Suppressor macrophage (primary cell): ENCODE measurements around the gene NACC2.
"Not testable (repeated sequence)": the region's sequence is repeated elsewhere in the genome, so short reads cannot be mapped to it uniquely, and the experiment has no call there.

Source experiments
- DNase-seq, 4 experiments: peaks; one replicate each; pipeline ENCODE4 v3.0.0-alpha.2; 2020 to 2022

The NACC2 gene

DNA sequence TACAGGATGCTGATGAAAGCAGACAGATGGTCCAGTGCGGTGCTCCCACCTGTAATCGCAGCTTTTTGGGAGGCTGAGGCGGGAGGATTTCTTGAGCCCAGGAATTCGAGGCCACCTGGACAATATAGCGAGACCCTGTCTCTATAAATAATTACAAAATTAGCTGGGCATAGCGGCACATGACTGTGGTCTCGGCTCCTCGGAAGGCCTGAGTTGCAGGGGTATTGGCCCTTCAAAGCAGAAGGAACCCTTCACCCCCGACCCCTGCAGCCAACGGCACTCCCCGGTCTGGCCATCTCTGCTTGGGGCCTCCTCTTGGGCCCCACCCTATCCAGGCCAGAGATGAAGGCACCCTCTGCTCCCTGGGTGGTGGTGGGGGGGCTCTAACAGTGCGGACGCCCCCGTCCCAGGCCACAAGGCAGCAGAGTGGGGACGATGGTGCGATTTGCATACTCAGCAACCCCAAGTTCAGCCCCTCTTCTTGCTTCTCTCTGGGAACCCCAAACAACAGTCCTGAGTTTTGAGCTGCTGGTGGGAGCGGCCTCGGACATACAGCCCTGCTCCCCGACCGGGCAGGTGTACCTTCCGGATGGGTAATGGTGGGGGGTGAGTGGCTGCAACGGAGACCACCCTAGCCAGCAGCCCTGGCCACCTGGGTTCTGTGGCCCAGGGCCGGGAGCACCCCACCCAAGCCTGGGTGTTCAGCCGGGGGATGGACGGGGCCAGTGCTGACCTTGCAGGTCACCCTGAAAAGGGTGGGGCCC, 50.7 kb downstream of the NACC2 start:
- no peak for DNase-seq

DNA sequence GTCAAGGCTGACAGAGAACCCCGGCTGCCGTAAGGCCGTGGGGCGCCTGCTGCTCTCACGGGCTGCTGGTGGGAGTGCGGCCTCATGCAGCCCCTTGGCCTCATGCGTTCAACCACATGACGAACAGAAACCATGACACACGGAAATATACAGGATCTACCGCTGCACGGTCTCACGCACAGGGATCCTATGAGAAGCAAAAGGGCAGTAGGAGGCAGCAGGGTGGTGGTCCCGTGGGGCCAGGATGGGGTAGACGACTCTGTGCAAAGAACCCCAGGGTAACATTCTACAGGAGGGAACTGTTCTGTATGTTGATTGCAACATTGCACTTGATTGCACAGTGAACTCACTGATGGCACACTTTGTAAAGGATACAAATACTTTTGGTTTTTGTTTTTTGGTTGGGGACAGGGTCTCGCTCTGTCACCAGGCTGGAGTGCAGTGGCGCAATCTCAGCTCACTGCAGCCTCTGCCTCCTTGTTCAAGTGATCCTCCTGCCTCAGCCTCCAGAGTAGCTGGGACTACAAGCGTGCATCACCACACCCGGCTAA, 51.6 kb downstream of the NACC2 start:
- peak; percentile 59 to 84 (median 71) for DNase-seq

DNA sequence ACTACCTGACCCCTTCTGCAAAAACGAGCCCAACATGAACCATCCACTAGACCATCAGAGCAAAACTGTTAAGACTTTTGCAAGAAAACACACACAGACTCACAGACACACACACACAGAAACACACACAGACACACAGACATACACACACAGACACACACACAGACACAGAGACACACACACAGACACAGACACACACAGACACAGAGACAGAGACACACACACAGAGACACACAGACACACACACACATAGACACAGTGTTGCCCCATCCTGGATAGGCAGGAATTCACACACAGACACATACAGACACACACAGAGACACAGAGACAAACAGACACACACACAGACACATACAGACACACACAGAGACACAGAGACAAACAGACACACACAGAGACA, 52.5 kb downstream of the NACC2 start:
- no peak for DNase-seq

DNA sequence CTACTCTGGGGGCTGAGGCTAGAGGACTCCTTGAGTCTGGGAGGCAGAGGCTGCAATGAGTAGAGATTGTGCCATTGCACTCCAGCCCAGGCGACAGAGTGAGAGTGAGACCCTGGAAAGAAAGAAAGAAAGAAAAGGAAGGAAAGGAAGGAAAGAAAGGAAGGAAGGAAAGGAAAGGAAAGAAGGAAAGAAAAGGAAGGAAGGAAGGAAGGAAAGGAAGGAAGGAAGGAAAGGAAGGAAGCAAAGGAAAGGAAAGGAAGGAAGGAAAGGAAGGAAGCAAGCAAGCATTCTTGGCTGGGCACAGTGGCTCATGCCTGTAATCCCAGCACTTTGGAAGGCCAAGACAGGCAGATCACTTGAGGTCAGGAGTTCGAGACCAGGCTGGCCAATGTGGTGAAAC, 54.2 kb downstream of the NACC2 start:
- not testable (repeated sequence) for DNase-seq

DNA sequence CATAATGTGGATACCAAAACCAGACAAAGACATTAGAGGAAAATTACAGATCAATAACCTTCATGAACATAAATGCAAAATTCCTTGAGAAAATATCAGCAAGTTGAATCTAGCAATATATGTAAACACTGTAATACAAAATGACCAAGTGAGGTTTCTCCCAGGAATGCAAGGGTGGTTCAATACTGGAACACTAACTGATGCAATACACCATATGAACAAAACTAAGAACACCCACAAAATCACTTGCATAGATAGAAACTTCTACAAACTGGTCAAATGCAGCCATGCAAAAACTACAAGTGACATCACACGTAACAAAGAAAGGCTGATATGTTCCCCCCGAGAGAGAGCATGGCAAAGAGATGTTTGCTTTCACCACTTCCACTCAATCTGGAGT, 55.6 kb downstream of the NACC2 start:
- no peak for DNase-seq

DNA sequence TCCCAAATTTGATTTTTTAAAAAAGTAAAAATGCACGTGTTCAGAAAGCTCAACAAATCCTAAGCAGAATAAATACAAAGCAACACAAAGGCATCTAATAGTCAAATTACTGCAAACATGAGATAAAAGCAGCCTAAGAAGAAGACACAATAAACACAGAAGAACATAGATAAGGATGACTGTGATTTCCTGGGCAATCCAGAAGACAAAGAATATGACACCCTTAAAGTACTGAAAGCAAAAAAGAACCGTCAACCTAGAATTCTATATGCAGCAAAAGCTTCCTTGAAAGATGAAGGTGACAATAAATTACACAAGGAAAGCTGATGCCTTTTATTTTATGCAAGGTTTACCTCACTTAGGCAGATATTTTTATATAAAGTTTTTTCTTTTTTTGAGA, 58.2 kb downstream of the NACC2 start:
- DNase-seq: no peak

DNA sequence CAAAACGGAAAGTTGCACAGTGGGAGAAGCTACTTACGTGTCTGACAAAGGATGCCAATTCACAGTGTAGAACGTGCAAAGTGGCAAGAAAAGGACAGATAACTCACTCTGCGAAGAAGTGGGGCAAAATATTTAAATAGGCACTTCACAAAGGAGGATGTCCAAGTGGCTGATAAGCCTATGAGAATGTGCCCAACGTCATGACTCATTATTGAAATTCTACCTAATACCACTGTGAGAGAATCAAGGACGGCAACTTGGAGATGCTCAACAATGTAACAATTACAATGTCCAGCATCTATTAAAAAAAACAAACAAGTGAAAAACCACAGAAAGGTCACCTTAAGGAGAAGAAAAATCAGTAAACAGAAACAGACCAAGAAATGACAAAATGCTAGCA, 59.0 kb downstream of the NACC2 start:
- no peak for DNase-seq

DNA sequence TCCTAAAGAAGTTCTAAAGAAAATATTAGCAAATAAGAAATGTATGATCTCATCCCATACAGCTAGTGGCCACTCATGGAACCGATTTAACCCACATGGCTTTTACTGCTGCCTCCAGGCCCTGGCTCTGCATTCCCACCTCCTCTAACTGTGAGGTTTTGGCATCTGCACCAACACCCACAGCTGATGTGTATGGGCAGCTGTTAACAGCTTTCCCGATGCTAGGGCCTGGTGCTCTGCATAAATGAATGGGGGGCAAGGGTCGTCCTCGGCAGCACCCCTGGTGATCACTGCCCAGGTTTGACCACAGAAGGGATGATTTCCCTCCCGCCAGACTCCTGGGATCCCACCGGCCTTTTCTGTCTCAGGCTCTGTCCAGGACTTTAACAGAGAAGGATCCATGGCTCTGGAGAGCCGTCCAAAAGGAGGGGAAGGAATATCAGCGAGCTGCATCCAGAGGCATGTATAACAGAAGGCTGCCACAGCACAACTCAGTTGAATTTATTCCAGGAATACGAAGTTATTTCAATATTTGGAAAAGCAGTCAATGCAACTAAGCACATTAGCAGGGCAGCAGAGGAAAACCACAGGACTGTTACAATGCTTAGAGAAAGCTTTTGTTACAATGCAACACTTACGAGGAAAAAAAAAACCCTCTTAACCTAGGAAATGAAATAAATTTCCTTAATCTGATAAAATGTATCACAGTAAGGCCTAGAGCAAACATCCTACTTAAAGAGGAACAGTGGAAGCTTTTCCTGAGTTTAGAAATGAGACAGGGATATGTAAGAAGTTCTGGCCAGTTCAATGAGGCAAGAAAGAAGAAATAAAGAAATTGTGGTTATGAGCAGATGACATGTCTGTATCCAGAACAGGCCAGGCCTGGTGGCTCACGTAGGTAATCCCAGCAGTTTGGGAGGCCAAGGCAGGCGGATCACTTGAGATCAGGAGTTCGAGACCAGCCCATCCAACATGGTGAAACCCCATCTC, 63.1 kb downstream of the NACC2 start:
- DNase-seq: peak; percentile 26 to 67 (median 61)

DNA sequence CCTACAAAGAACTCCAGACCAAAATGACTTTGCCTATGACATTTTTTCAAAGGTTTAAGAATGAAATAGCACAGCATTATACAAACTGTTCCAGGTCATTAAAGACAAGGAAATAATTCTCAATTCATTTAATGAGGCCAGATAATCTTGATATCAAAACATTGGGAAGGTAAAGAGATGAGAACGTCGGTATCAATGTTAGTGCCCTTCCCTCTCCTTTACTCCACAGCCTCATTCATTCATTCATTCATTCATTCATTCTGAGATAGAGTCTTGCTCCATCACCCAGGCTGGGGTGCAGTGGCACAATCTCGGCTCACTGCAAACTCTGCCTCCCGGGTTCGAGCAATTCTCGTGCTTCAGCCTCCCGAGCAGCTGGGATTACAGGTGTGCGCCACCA, 64.0 kb downstream of the NACC2 start:
- no peak for DNase-seq

DNA sequence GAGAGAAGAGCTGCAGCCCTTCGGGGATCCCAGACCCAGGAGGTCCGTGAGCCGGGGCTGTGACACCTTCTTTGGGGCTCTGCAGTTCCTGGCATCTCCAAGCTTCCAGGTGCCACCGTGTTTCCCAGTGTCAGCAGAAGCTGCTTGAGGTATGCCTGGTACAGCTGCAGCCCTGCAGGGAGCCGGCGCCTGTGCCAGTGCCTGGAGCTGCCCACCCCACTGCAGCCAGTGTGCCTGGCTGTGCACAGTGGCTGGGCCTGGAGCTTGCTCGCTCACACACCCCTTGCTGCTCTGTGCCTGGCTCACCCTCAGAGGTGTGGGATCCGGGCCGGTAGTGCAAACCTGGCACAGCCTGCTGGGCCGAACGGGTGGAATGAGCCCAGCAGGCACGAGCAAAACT, 65.5 kb downstream of the NACC2 start:
- DNase-seq: no peak

DNA sequence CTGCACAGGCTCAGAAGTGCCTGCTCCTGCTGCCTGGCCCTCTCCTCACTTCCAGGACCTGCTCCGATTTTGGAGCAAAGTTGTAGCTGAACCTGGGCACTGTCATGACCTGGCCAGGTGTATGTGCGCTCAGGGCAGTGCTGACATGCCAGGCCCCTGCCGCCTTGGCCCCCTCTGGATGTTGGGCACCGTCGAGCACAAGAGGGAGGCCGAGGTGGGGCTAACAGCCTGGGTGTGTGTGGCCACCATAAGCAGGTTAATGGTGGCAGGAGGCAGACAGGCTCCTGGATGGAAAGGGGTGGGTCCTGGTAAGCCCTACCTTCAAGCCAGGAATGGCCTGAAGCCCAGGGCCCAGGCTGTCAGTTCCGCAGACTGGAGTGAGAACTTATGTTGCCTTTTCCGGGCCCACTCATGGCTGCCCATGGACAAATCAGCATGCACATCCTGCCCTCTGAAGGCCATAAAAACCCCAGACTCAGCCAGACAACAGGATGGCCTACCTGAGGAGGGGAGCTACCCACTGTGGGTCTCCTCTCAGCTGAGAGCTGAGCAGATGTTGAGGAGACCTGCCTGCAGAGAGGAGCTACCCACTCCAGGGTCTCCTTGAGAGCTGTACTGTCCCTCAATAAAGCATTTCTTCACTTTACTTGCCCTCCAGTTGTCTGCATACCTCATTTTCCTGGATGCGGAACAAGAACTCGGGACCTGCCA, 66.2 kb downstream of the NACC2 start:
- no peak for DNase-seq

DNA sequence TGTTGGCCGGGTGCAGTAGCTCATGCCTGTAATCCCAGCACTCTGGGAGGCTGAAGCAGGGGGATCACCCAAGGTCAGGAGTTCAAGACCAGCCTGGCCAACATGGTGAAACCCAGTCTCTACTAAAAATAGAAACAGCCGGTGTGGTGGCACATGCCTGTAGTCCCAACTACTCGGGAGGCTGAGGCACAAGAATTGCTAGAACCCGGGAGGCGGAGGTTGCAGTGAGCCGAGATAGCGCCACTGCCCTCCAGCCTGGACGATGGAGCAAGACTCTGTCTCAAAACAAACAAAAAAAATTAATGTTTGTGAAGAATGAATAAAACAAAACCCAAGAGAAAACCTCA, 68.2 kb downstream of the NACC2 start:
- DNase-seq: not testable (repeated sequence)

DNA sequence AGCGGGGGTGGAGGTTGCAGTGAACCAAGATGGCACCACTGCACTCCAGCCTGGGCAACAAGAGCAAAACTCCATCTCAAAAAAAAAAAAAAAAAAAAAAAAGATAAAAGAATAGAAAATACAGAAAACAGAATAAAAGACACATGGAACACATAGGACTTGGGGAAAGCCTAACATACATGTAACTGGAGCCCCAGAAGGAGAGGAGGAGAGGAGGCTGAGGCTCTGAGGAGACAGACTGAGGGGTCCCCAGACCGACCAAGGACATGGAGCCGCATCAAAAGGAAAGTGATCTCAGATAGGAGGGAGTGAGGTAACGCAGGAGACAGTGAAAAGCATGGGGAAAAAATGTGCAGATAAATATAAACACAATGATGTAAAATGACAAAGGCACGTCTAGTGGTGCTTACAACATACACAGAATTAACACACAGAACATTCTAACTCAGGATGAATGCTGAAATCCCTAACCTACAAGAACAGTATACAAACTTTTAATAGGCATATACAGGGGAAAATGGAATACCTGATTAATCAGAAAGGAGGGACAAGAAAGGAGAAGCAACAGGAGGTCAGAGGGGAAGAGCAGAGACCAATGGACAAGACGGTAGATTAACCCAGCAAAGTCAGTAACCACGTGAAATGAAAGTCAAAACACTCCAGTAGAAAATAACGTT, 68.7 kb downstream of the NACC2 start:
- no peak for DNase-seq

DNA sequence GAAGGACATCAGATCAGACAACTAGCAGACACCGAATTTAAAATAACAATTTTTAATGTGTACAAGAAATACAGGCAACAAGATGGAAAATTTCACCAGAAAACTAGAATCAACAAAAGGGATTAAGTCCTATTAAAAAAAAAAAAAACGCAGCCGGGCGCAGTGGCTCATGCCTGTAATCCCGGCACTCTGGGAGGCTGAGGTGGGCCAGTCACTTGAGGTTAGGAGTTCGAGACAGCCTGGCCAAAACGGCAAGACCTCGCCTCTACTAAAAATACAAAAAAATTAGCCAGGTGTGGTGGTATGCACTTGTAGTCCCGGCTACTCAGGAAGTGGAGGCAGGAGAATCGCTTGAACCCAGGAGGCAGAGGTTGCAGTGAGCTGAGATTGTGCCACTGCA, 69.6 kb downstream of the NACC2 start:
- DNase-seq: no peak

DNA sequence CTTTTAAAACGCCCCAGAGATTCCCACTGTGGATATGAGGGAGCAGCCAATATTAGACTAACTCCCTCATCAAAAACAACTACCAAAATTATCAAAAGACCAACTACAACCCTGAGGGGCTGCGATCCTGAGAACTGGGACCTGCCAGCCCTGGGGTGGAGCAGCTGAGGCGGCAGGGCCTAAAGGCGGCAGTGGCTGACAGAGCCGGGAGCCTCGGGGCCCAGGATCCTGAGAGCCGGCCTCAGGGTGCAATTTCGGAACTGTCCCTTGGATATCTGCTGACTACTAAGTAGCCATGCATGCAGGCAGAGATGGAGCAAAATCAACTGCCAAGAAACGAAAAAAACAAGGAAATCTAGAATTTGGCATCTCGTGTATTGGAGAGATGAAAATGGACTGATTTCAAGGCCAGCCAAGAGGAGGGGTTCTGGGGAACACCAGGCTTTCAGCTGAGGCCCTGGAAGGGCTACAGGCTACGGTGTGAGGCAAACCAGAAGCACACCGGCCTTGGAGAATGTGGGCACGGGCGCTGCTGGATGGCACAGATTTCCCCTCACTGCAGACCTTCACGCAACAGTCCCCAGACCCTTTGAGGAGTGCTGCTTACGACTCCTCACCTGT, 70.3 kb downstream of the NACC2 start:
- no peak for DNase-seq

DNA sequence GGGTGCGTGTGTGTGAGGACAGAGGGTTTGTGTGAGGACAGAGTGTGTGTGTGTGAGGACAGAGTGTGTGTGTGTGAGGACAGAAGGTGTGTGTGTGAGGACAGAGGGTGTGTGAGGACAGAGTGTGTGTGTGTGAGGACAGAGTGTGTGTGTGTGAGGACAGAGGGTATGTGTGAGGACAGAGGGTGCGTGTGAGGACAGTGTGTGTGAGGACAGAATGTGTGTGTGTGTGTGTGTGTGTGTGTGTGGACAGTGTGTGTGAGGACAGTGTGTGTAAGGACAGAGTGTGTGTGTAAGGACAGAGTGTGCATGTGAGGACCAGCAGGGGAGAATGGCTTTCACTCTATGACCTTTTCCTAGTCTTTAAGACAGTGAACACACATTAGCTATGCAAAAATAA, 70.8 kb downstream of the NACC2 start:
- no peak for DNase-seq

DNA sequence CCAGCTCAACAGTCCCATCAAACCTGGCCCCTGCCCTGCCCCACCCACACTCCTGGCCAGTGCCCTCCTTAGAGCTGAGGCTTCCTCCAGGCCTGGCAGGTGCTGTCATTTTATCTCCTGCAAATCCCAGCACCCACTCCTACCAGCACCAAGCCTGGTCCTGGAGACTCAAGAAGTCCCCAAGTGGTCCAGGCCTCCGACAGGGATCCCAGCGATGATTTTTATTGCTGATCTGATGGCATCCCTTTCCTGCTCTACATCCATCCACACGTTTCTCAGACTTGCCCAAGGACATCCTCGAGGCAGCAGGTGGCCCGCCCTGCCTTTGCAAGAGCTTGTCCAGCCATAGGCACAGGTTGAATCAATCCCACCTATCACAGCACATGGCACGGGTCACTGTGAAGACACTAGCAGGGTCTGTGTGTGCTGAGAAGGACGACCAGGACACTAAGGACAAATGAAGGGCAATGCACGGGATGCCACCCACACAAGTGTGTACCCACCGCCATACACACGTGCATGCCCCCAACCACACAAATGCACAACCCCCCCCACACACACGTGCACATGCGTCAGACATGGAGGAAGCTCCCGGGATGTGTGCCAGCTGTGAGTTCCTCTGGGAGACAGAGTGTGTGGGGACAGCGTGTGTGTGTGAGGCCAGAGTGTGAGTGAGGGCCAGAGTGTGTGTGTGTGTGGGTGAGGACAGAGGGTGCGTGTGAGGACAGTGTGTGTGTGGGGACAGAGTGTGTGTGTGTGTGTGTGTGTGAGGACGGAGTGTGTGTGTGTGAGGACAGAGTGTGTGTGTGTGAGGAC, 71.5 kb downstream of the NACC2 start:
- DNase-seq: peak; percentile 23 to 57 (median 38)

DNA sequence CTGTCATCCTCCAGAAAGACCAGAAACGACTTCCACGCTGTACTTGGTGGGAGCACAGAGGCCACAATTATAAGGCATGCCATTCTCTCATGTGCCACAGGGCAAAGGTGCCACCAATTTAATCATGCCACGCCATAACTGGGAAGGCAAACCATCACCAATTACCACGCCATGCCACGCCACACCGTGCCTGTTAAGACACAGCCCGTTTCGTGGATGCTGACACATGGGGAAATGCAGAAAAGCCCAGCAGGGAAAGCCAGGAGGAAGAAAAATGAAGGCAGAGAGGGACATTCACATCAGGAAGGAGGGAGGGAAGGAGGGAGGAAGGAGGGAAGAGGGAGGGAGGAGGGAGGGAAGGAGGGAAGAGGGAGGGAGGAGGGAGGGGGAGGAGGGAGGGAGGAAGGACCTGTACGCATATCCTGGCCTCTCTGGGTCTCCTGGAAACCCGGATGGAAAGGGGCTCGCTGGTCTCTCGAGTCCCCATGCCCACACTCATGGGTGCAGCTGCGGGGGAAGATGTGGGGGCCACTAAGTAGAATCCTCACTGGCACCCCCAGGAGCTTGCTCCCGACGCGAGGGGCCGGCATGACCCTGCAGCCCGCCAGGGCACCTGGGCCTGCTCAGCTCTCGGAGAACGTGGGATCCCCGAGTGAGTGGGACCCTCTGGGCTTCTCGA, 72.2 kb downstream of the NACC2 start:
- DNase-seq: no peak

DNA sequence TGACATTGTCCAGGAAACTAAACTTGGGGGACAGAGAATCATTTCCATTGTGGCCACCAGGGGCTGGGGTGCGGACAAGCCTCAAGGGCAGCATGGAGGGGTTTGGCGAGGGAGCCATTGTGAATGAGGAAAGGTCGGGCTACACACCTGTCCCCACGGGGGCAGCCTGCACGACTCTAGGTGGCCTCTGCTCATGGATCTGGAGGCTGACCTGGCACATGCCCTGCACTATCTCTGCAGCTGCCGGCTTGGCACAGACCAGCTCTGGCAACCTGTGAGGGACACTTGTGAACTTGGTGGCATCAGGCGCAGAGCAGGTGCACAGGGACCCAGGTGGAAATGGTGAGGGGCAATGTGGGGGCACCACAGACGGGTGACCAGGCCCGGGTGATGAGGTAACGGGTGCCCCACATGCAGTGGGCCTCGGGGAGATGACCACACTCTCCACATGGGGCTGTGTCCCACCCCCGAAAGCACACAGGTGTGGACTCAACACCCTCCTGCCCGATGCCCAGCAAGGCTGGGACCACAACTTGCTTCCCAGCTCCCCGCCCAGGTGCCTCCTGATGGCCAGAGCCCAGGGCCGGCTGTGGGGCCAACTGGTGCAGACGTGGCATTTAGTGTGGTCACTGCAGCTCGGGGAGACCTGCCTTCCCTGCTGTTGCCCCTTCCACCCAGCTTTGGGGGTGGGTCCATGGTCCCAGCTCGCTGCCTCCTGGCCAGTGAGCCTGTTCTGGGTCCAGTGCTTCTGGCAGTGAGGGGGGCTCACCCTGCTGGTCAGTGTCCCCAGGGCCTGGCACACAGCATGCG, 73.0 kb downstream of the NACC2 start:
- no peak for DNase-seq
